SU-DHL-6 (cell line): ENCODE results near the gene MORC2.

Source experiments
- CTCF ChIP-seq: fragments of 200-600 bp; sonication (generic); IDR thresholded peaks from one replicate; pipeline ENCODE4 v1.5.1; 2017; ENCODE audit warnings: antibody characterized with exemption, mild to moderate bottlenecking, low read length, moderate library complexity; ENCODE audit not compliant: insufficient read depth, poor library complexity, severe bottlenecking
- EZH2phosphoT487 ChIP-seq: fragments of 200-600 bp; sonication (generic), shearing (Covaris generic); conservative IDR thresholded peaks from 2 replicates; pipeline ENCODE4 v1.6.1; 2018; ENCODE audit warnings: mild to moderate bottlenecking, antibody characterized with exemption, low read length, moderate library complexity, mixed read lengths

DNA sequence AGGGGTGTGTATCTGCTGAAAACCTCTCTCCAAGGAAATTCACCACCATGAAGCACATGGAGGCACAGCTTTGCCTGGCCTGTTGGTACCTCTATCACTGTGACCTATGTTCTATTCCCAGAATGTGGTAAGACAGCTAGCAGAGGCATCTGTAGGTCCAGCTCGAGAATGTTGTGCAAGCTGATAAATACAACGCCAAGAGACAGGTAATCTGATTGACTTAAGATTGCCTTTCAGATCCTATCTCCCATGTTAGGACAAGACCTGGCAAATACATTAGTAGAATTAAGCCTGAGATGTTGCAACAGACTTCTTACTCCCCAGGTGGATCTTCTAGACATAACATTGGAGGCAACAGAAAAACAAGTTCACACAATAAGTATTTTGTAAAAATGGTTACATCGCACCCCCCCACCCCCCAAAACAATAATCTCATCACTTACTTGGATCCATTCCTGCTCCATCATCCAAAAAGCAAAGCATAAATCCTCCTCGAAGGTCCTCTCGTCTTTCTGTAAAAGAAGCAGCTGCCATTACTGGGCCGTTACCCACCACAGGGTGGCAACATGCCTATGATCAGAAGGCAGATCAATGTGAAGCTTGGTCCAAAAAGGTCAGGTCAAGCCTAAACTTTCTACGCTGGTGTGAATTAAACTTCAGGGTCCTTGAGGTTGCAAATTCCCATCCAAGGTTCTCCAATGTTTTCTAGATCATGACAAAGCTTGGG is 18.5 kb downstream of the MORC2 start:
- TF ChIP-seq CTCF = no peak
- TF ChIP-seq EZH2phosphoT487 = no peak
